H54 (cell line): Measurements from ENCODE around the gene LRRC63.

Experiments used
- DNase-seq: peaks from one replicate; pipeline ENCODE4 v3.0.0; 2011; ENCODE audit warnings: low spot score, mixed read lengths; ENCODE audit not compliant: insufficient read length
- FAIRE-seq: peaks from 3 replicates; lab custom pipeline; 2011; peaks lifted over from hg19 to GRCh38; lab: Jason Lieb, UNC
- POLR2A ChIP-seq: IDR thresholded peaks from 2 replicates; pipeline ENCODE4 v1.6.1; 2011; ENCODE audit warnings: low read depth, mild to moderate bottlenecking, low read length

The LRRC63 gene

GRCh38 chr13:46296115-46296822 is 84.5 kb downstream of the LRRC63 start:
- DNase-seq: no peak
- no peak for FAIRE-seq

DNA sequence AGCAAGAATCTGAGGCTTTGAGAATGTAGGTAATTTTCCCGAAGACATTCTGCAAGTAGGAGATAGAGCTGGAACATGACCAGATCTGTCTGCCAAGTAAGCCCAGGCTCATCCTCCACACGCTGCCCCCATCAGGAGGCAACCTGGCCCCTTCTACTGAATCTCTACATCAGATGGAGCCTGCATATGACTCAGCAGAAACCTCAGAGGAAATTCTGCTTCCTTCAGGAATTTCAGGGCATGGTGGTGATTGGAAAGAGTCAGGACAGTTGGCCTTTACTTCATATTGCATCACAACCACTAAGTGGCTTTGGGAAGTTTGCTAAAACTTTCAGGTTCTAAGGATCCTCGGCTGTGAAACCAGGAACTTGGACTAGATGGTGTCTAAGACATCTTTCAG is 85.2 kb downstream of the LRRC63 start:
- no peak for FAIRE-seq
- no peak for DNase-seq
- TF ChIP-seq POLR2A: no peak

More at GRCh38 chr13:46296115-46296822, 84.5 kb downstream of the LRRC63 start:
- TF ChIP-seq POLR2A: no peak

- no peak for FAIRE-seq
- DNase-seq: no peak
- TF ChIP-seq POLR2A: no peak
These were observed 85.7 kb downstream of the LRRC63 start for GRCh38 chr13:46297361-46297811.

- TF ChIP-seq POLR2A: no peak
- DNase-seq (no peak), FAIRE-seq (no peak)
These were observed 92.1 kb downstream of the LRRC63 start for GRCh38 chr13:46303742-46304385.

DNA sequence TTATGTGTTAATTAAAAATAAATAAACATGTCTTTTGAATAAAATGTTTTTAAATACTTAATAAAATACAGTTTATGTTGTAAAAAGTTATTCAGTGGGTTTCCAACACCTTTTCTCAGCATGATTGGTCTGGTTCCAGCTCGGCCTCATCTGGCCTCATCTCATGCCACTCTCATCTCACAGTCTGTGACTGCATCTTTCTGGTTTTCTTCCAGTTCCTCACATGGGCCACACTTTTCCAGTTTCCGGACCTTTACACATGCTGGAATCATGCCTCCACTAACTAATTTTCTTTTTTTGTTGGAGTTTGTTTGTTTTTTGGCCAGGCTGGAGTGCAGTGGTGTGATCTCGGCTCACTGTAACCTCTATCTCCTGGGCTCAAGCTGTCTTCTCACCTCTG is 92.8 kb downstream of the LRRC63 start:
- TF ChIP-seq POLR2A: no peak
- no peak for DNase-seq
- no peak for FAIRE-seq

DNA sequence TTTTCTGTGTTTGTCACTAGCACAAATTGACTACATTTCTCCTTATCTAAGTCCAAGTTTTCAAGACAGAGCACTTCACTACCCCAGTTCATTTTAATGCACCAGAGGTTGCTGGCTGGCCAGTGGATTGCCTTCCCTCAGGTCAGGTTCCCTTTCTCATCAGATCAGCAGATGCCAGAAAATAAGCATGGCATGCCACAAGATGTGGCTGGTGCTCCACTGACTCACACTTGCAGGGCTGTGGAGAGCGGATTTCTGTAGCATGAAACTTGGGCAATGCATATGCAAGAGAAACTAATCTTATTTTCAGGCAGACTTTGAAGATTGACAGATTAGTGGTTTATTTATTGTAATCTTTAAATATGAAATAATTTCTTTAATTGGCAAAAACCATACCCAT is 95.8 kb downstream of the LRRC63 start:
- TF ChIP-seq POLR2A: no peak
- DNase-seq: no peak
- no peak for FAIRE-seq

DNA sequence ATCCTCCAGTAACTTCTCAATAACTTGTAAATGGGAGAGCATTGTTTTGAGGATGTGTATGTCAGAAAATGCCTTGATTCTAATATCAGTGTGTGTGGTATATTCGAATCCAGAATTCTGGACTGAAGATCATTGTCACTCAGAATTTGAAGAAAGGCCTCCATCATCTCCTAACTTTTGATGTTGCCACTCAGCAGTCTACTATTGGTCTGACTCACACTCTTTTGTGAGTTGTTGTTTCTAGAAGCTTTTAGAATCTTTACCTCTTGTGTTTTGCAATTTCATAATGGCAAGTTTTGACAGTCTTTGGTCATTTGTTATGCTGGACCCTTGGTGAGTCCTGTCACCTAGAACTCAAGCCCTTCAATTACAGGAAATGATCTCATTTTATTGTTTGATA is 98.3 kb downstream of the LRRC63 start:
- TF ChIP-seq POLR2A: no peak
- FAIRE-seq (no peak), DNase-seq (no peak)

DNA sequence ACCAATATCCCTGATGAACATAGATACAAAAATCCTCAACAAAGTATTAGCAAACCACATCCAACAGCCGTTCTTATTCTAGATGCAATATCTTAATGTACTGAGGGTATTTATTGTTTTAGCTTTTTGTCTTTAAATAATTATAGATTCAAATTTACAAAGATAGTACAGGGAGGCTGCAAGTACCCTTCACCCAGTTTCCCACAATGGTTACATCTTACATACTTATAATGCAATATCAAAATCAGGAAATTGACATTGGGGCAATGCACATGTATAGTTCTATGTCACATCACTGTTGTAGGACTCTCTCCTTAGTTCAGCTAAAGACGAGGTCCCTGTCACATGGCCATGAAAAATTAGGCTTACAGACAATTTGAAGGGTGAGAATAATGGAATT is 99.5 kb downstream of the LRRC63 start:
- DNase-seq (no peak), FAIRE-seq (no peak)
- no peak for TF ChIP-seq POLR2A

GRCh38 chr13:46313024-46313423 is 101.3 kb downstream of the LRRC63 start:
- no peak for DNase-seq
- no peak for FAIRE-seq
- no peak for TF ChIP-seq POLR2A

DNA sequence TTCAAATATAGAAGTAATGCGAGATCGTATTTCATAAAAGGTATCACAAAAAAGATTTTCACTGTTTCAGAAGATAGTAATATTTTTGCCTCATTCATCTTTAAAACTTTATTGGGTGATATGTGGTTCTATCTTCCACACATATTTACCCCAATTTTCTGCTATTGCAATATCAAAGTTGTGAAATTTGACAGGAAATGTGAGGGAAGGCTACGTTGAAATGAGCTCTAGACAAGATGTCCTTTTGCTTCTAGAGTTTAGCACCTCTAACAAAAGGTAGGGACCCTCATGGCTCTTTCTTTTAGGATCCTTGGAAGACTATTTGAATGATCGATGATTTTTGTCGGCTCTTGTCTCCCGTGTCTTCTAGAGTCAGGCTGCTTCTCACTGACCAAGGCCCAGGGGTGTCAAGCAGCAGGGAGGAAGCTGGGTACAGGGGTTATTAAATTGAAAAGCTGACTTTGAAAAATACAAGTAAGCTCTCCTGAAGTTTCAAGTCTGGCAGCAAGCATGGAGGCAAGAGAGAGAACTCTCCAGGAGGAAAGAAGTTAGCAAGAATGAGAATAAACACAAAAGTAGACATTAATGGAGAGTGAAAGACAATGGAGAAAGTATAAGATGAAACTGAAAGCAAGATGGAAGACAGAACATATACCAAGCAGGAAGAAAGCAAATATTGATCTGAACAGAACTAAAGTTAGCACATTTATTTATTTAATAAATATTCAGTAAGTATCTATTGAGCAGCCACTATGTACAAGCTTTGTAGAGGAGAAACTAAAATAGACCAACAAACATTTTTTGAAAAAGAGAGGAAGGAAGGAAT is 101.9 kb downstream of the LRRC63 start:
- DNase-seq (no peak), FAIRE-seq (no peak)
- no peak for TF ChIP-seq POLR2A

DNA sequence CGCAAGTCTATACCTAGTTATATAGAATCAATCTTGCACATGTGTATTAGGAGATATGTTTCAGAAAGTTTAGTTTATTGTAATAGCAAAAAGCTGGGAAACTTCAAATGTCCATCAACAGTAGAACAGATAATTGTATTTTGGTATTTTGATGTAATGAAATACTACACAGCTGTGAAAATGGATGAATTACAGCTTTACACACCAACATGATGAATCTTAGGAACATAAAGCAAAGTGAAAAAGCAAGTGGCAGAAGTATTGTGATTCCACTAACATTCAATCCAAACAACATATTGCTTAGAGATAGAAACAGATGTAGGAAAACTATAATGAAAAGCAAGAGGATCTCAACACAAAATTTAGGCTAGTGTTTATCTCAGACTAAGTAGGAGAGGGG is 102.9 kb downstream of the LRRC63 start:
- DNase-seq (no peak), FAIRE-seq (no peak)
- no peak for TF ChIP-seq POLR2A

- TF ChIP-seq POLR2A: no peak
- FAIRE-seq (no peak), DNase-seq (no peak)
These were observed 103.3 kb downstream of the LRRC63 start for GRCh38 chr13:46315036-46315435.

GRCh38 chr13:46315491-46316075 is 103.9 kb downstream of the LRRC63 start:
- FAIRE-seq (no peak), DNase-seq (no peak)
- TF ChIP-seq POLR2A: no peak

DNA sequence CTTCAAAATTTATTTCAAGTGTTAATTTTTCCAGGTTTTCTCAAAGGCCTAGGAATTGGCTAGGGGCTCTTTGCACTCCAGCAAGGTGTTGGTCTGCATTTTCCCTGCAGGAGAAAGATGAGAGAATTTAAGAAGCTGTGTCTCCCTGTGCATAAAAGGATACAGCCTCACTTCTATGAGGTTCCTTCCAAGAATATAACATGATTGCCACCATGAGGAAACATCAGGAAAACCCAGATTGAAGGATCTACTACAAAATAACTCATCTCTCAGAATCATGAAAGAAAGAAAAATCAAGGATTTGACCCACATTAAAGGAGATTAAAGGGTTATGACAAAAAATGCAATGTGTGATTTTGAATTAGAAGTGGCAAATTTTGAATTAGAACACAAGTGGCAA is 105.4 kb downstream of the LRRC63 start:
- TF ChIP-seq POLR2A: no peak
- DNase-seq (no peak), FAIRE-seq (no peak)
